NCI-H2029 treated with DMSO at 0.1 percent for 48 hours (cell line): ENCODE data around the gene KAZN.

Source experiments
- DNase-seq: peaks from one replicate; lab custom pipeline; 2025; lab: John Stamatoyannopoulos, UW

KAZN gene

DNA sequence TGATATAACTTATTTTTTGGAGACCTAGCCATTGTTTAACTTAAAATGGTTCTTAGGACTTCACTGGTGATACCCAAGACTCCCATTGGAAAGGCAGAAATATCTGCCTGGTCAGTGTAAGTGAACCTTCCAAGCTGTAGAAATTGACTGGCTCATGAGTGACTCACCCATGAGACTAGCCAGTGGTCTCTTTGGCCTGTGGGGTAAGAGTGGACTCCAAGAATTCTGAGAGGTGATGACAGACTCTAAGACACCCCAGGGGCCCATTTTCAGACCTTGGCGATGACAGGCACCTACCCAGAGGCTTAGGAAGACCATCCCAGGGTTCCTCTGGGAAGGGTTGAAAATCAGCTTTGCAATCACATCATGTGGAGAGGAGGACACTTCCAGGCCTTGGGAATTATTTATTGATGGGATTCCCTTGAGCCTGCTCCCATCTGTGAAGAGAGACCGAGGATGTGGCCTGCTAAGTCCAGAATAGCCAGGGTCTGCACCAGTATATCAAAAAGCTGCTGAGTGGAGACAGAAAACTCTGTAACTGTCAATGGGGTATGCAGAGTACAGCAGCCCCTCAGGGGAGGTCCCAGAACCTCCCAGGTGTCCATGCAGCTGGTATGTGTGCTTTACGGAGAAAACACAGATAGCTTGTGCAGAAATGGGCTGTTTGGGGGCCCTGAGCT, 78.9 kb downstream of the KAZN start:
- no peak for DNase-seq

DNA sequence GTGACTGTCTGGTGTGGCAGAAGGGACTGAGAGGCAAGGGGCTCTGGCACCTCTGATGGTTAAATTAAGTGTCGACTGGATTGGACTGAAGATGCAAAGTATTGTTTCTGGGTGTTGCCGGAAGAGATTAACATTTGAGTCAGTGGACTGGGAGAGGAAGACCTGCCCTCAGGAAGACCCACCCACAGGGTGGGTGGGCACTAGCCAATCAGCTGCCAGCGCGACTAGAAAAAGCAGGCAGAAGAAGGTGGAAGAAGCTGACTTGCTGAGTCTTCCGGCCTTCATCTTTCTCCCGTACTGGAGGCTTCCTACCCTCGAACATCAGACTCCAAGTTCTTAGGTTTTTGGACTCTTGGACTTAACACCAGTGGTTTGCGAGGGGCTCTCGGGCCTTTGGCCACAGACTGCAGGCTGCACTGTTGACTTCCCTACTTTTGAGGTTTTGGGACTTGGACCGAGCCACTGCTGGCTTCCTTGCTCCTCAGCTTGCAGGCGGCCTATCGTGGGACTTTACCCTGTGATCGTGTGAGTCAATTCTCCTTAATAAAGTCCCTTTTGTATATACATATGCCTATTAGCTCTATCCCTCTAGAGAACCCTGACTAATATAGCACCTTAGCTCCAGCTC, 79.6 kb downstream of the KAZN start:
- no peak for DNase-seq

DNA sequence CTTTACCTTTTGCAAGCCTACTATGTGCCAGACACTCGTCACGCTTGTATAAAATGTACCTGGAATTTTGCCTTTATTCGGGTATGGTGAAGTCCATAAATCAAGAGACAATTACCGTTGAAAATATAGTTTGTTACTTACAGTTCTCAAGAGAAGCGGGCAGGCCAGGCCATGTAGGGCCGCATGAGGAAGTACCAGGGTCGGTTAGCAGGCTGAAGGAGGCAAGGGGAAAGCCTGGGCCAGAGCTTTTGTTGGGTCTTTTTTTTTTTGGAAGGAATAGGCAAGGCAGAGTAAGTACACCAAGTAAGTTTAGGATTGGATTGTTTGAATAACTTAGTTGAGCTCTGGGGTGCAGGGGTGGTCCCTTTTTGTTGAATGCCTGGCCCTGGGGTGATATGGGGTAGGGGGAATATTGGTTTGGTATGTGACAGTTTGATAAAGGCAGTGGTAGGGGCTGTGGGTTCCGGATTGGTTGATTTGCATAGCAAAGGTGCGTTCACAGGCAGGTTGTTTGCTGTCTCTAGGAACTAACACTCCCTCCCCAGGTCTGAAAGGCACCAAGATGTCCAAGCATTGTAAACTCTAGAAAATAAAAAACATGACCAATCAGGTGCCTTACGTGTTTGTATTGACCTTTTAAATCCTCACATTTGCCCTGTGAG, 80.7 kb downstream of the KAZN start:
- no peak for DNase-seq

DNA sequence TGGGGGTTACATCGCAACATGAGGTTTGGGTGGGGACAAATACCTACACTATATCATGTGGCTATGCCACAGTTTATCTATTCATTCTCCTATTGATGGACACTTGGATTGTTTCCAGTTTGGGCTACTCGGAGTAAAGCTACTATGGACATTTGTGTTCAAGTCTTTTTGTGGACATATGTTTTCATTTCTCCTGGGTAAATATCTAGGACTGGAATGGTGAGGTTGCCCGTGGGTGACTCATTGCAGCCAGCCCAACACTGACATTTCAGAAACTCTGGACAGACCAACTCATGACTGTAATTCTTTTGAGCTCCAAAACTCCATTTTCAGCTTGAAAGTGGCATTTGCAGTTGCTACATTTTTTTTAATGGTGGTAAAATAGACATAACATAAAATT, 82.7 kb downstream of the KAZN start:
- no peak for DNase-seq

DNA sequence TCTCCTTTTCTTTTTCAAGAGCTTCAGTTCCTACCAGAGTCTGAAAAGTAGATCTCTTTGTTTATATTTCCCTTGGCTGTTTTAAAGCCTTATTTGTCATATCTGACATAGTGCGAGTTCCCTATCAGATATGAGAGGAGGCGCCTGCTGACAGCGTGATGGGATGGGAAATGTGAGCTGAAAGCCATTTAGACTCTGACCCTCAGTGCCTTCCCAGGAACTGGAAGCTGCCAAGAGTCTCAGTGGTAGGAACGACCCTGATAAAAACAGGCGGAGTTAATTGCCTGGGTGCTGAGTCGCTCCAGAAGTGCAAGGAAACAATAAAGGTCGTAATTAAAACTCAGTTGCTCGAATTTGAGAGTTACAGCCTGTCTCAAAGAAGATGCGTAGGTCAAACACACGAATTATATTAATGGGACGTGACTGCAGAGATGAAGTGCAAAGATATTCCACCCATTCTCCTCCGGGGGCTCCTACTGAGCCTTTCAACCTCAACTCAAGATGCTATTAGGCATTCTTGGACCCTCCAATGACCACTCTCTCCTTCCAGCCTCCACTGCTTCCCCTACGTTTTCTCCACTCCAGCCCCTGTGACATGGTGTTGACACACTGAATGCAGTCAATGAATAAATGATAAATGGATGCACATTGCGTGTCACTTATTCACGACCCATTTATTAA, 84.6 kb downstream of the KAZN start:
- no peak for DNase-seq

DNA sequence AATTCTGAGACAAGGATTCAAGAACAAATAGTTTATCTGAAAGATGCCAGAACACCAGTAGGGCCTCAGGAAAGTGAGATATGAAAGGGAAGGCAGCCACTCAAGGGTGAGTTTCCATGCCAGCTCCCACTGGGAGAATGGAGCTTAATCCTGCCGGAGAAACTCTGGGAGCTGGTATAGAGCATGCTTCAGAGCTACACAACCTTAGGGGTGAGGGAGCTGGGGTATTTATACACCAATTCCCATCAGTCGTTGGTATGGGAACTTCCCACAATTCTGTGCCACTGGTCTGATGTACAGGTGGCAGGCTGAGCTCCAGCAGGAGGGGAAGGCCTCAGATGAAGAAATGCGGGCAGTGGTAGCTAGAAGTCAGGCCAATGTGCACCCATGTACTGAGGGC, 86.6 kb downstream of the KAZN start:
- DNase-seq: no peak

DNA sequence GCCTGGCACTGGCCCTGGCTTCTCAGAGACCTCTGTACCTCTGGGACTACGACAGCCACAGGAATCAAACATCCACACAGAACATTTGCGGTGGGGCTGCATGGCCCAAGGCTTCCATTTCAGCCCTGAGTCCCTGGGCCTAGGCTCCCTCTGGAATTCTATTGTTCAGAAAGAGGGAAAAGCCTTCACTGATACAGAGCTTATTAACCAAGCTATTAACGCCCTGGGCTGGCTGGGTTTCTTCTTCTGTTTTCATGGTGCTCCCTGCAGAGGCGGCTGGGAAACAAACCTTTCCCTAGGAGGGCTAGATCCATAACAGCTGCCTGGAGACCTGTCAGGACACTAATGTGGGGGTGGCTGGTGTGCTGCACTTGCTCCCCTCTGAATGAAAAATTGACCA, 88.2 kb downstream of the KAZN start:
- no peak for DNase-seq

DNA sequence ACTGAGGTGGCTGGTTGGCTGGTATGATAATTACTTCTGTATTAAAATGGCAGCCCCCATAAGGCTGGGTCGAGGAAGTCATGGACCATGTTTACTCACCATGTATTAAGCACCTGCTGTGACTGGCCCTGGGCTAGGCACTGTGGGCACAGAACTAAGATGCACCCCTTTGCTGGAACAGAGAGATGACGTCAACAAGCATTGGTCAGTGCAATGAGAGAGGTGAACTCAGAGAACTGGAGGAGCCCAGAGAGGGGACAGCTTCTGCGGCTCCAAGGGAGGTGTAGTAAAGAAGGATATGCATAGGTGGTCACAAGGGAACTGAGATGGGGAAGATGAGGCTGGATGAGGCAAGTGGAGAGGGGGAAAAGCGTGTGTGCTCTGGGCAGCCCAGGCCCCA, 88.7 kb downstream of the KAZN start:
- DNase-seq: no peak

DNA sequence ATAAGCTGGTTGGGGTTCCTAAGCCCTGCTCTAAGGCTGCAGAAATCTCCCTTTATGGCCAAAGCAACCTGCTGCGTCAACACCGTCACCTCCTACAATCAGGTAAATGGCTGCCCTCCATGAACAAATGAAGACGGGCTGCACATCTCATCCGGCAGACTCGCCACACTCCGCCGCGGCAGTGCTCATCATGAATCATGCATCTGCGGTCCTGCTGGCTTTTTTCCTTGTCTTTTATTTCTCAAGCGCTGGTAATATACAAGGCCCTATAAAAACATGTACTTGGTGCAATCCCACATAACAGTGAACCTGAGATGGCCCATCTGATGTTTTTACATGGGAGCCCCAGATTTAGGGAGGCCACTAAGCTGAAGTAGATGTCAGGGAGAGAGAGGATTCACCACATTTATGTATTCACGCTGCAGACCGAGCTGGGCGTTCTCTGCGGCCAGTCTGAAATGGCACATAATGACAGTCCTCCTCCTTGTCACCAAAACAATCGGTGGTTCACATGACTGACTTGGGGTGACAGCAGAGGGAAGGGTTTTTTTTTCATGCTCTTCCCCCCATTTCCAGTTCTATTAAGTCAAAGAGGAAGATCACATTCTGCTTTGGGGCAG, 91.6 kb downstream of the KAZN start:
- no peak for DNase-seq

DNA sequence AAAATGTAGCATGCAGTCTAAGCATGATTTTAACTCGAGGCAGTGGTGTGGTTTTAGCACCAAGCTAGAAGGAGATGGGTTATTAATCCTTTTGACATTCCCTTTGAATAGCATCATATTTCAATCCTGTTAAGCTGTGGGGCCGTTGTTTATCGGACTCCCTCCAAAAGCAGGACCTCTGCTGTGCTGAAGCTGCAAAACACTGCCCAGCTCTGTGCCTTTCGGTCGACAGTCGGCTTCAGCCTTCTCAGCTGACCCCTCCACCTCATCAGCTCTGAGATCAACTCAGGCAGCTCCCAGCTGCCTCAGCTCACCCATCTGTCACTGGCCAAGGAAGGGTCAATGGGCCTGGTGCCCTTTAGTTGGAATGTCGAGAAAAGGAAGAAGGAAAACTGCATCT, 95.5 kb downstream of the KAZN start:
- no peak for DNase-seq

DNA sequence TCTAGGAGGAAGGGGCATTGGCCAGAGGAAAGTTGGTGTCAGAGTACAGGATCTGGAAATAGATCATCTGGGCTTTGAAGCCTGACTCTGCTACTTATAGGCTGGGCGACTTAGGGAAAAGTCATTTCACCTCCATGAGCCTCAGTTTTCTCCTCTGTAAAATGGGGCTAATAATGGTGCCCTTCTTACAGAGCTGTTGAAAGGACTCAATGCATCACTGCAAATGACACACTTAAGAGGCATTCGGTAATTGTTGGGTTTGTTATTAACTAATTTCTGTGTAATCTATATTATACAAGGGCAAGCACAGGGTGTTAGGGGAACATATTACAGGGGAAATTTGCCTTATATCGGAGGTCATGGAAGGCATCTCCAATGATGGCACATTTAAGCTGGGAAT, 96.1 kb downstream of the KAZN start:
- DNase-seq: no peak

DNA sequence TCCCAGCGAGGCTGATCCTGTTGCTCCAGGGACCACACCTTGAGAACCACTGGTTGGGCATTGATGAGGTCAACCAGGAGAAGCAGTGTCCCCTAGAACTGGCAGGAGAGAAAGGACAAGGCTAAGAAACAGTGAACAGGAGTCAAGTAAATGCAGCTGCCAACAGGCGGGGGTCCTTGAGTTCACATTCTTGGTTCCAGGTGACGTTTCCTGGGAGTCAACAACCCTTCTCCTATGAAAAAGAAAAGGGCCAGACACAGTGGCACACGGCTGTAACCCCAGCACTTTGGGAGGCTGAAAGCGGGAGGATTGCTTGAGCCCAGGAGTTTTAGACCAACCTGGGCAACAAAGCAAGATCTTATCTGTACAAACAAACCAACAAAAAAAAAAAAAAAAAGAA, 98.3 kb downstream of the KAZN start:
- no peak for DNase-seq

DNA sequence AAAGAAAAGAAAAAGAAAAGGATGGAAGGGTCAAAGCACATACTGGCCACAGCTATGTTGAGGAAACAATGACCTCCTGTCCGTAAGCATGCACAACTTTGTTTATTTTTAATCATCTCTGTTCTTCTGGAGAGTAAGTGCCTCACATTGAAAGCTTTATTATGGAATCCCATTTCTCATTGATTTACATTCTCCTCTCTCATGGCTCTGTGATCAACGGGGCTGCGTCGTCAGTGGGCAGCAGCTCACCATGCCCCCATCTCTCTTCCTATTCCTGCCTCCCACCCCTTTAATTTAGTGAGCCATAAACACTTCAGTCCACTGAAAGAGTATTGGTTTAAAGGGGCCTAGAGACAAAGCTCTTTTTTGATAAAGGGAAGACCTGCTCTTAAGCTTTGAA, 98.9 kb downstream of the KAZN start:
- no peak for DNase-seq

DNA sequence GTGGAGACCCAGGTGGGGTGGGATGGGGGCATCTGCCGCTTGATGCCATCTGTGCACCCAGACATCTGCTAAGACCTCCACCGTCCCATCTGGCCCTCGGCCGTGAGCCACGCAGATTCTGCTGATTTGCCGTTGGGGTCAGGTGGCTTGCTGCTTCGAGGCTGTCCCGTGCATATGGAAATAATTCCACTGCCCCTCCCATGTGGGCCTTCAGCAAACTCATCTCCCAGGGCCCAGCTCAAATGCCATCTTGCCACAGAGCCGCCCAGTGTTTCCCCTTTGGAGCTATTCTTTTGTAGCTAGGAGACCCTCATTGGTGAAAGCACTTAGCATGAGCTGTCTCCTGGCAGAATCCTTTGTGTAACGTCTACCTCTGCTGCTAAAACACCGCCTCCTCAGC, 99.8 kb downstream of the KAZN start:
- no peak for DNase-seq

DNA sequence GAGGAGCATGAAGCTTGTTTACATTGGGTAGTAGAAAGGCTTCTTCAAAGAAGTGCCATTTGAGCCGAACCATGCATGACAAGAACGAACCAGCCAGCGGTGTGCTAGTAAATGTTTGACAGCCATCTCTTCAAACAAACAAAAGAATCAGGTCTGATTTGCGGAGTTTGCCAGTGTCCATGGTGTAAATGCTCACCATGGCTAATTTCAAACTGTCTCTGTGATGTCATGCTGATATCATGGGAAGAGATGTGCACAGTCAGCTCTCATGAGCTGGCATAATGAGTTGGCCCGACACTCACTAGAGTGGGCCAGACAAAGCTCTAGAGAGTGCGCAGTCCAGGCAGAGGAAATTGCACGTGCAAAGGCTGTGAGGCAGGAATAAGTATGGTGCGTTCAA, 101.1 kb downstream of the KAZN start:
- DNase-seq: peak; percentile 53

DNA sequence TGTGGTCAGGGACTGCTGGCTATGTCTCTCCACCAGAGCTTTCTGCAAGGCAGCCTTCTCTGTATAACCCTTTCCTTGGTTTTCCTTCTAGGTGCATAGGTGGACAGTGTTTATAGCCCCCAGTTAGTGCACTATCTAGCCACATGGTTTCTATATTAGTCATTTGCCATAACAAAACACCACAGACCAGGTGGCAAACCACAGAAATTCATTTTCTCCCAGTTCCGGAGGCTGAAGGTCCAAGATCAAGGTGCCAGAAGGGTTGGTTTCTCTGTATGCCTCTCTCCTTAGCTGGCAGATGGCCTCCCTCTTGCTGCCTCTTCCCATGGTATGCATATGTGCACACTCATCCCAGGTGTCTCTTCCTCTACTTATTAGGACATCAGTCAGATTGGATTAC, 106.4 kb downstream of the KAZN start:
- no peak for DNase-seq

DNA sequence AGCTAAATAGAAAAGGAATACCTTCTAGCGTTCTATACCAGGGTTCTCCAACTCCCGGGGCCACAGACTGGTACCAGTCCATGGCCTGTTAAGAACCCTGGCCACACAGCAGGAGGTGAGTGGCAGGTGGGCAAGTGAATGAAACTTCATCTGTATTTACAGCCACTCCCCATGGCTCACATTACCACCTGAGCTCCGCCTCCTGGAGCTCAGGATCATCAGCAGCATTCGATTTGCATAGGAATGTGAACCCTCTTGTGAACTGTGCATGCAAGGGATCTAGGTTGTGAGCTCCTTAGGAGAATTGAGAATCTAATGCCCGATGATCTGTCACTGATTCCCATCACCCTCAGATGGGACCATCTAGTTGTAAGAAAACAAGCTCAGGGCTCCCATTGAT, 107.3 kb downstream of the KAZN start:
- DNase-seq: no peak

DNA sequence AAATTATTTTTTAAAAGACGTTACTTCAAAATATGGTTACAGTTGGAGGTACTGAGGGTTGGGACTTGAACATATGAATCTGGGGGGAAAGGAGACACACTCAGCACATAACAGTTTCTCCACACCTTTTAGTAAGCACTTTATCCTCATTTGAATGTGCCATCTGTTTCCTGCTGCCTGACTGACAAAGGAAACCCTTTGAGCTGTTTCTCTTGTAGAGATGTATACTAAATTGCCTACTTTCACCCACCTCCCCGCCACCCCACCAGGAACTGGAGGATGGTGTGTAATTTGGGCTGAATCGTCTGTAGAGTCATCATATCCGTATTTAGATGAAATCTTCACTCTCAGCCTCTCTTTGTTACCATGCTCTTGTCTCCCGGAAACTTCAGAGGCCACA, 108.1 kb downstream of the KAZN start:
- DNase-seq: no peak

DNA sequence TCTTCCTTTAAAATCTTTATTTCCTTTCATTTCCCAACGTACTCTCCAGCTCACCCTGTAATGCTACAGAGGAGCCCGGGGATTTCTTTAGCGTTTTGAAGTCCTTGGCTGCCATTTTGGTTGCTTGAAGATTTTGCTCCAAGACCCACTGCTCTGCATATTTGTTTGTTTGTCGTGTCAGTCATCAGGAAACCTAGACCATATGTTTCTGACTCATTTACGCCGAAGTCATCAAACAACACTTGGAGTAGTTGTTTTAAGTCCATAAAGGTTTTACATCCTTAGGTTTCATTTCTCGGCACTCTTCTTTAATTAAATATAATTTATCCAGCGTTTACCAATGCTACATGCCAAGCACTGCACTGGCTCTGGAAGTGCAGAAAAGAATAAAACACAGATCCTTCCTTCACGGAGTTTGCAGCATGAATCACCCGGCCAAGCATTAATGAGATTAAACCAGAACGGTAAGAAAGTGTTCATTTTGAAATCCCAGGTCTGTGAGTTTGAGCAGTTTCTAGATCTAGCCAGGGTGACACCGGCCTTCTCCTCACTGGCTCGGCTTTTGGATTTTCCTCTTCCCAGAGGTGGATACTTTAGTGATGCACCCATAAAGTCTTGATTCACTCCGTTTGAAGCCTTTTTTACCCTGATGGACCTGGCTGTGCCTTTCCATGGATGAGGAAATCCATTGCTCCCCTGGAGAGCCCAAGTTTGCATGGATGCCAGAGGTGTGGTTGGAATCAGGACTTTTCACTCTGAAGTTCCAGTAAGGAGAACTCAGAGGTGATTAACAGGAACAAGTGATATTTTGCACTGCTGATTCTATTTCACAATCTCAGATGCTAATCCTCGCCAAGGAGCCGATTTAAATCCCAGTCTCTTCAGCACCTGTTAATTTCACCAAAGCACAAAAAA, 109.3 kb downstream of the KAZN start:
- DNase-seq: no peak

DNA sequence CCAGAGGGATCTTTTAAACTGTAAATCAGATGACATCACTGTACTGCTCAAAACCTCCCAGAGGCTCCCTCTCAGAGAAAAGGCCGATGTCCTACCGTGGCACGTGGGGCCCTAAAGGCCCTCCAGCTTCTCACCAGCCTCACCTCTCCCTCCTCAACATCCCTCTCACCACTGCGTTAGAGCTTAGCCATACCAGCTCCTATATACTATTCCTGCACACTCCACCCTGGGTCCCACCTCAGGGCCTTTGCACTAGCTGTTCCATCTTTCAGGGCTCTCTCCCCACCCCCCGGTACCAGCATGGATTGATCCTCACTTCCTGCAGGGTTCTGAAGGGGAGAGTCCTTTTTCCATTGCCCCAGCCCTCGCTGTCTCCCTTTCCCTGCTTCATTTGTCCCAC, 111.8 kb downstream of the KAZN start:
- no peak for DNase-seq

DNA sequence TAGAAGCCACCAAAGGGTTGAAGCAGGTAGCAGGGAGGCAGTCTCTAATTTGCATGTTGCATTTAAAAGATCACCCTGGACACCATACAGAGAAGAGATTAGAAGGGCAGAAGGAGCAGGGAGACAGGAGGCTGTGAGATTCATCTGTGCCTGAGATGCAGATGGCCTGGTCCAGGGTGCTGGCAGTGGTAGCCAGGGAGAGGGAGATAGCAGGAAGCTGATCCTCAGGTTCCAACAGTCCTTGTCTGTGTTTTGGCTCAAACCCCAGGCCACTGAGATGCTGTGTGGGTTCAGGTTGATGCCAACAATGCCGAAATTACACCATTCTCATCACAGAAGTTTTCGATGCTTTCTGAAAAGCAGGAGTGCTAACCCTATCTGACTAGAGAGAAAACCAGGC, 113.7 kb downstream of the KAZN start:
- DNase-seq: no peak

DNA sequence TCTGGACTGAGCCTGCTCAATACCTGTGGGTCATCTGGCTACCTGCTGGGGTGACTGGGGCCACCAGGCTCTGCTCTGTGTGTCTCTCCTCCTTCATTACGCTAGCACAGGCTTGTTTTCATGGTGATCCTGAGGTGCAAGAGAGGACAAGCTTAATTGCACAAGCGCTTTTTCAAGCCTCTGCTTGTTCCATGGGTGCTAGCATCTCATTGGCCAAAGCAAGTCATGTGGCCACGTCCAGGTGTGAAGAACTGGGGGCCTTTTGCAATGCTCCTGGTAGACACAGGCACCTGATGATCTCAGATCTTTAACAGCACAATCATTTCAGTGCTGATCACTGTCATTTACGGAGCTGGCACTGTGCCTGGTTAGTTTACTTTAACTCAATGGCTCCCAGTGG, 114.6 kb downstream of the KAZN start:
- DNase-seq: no peak
